ENCODE measurements around the gene MIER2.

DNA sequence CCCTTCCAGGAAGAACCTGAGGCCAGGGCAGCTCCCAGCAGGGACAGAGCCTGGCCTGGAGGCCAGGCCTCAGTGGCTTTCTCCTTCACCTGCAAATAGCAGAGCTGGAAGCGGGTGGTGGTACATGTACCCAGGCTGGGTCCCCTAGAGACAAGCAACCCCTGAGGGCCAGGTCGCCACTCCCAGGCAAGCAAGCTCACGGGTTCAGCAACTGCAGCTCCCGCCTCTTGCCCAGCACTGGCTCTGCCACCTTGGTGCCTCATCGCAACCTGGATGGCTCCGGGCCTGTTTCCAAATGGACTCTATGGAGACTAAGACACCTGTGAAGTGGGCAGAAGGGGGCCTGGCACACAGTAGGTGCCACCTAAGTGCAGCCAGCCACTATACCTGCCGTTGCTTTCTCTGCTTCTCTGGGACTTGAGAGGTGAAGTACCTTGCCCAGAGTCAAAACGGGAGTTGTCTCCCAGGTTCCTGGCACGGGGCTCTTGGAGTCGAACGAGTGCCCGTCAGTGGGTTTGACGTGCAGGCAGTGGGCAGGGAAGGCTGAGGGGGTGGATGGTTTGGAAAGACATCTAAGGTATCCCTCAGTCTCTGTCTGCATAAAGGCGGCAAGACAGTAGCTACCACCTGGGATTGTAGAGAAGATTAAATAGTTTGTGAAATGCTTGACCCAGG lies 51.0 kb downstream of the MIER2 start:
- TF ChIP-seq, protein P1, sequence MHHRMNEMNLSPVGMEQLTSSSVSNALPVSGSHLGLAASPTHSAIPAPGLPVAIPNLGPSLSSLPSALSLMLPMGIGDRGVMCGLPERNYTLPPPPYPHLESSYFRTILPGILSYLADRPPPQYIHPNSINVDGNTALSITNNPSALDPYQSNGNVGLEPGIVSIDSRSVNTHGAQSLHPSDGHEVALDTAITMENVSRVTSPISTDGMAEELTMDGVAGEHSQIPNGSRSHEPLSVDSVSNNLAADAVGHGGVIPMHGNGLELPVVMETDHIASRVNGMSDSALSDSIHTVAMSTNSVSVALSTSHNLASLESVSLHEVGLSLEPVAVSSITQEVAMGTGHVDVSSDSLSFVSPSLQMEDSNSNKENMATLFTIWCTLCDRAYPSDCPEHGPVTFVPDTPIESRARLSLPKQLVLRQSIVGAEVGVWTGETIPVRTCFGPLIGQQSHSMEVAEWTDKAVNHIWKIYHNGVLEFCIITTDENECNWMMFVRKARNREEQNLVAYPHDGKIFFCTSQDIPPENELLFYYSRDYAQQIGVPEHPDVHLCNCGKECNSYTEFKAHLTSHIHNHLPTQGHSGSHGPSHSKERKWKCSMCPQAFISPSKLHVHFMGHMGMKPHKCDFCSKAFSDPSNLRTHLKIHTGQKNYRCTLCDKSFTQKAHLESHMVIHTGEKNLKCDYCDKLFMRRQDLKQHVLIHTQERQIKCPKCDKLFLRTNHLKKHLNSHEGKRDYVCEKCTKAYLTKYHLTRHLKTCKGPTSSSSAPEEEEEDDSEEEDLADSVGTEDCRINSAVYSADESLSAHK (tag by site-specific recombination; IDR thresholded peaks at IDR 0.05), result no peak
- no peak for TF ChIP-seq CTCF (tag by site-specific recombination; IDR thresholded peaks at IDR 0.05)
- TF ChIP-seq ZNF362 (tag by site-specific recombination; IDR thresholded peaks at IDR 0.05), result no peak
- TF ChIP-seq TRIM28 (IDR thresholded peaks at IDR 0.05; ENCODE audit: borderline replicate concordance, low read length), result no peak
- no peak for TF ChIP-seq GLIS2 (tag by site-specific recombination; IDR thresholded peaks at IDR 0.05)
- TF ChIP-seq ZNF426 (tag by site-specific recombination; IDR thresholded peaks at IDR 0.05), result no peak
- no peak for TF ChIP-seq ZBTB44 (tag by site-specific recombination; IDR thresholded peaks at IDR 0.05)
- TF ChIP-seq, protein P2, sequence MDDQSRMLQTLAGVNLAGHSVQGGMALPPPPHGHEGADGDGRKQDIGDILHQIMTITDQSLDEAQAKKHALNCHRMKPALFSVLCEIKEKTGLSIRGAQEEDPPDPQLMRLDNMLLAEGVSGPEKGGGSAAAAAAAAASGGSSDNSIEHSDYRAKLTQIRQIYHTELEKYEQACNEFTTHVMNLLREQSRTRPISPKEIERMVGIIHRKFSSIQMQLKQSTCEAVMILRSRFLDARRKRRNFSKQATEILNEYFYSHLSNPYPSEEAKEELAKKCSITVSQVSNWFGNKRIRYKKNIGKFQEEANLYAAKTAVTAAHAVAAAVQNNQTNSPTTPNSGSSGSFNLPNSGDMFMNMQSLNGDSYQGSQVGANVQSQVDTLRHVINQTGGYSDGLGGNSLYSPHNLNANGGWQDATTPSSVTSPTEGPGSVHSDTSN (CRISPR knock-in tag; IDR thresholded peaks at IDR 0.05), result no peak
- TF ChIP-seq YY1 (tag by site-specific recombination; IDR thresholded peaks at IDR 0.05), result no peak
- TF ChIP-seq ZNF19 (tag by site-specific recombination; IDR thresholded peaks at IDR 0.05; ENCODE audit: low read depth), result no peak
- no peak for TF ChIP-seq ZNF138 (tag by site-specific recombination; IDR thresholded peaks at IDR 0.05; ENCODE audit: borderline replicate concordance)

Measured in HEK293 (cell line).